HFFc6 (cell line): ENCODE measurements around the gene COL8A1. TPM values are rescaled to one million over a fixed set of nuclear protein-coding genes. Genes with fewer than 3 reads are reported as not detected.

Experiments used
- DNase-seq: peaks from one replicate; pipeline ENCODE4 v3.0.0-alpha.2; 2018
- H3K27ac Mint-ChIP-seq: 2 replicates; pipeline ENCODE4 v1.8.0; 2020; ENCODE audit warnings: mild to moderate bottlenecking, mixed read lengths
- H3K27me3 Mint-ChIP-seq: 2 replicates; pipeline ENCODE4 v1.8.0; 2021; ENCODE audit warnings: mild to moderate bottlenecking, moderate library complexity, mixed read lengths; ENCODE audit not compliant: insufficient read depth
- H3K36me3 Mint-ChIP-seq: 2 replicates; pipeline ENCODE4 v1.8.0; 2021; ENCODE audit warnings: low read depth, mixed read lengths
- H3K4me1 Mint-ChIP-seq: 2 replicates; pipeline ENCODE4 v1.8.0; 2020; ENCODE audit warnings: low read depth, mixed read lengths
- H3K4me3 Mint-ChIP-seq: 2 replicates; pipeline ENCODE4 v1.8.0; 2020; ENCODE audit warnings: mild to moderate bottlenecking, moderate library complexity, mixed read lengths
- H3K9me3 Mint-ChIP-seq: 2 replicates; pipeline ENCODE4 v1.8.0; 2020; ENCODE audit warnings: mild to moderate bottlenecking, mixed read lengths
- CTCF ChIP-seq: fragments of 200-600 bp; sonication (generic); IDR thresholded peaks from 2 replicates; pipeline ENCODE4 v1.5.0; 2021; ENCODE audit warnings: antibody characterized with exemption, mild to moderate bottlenecking
- total RNA-seq, 6 experiments: library from RNA; stranded (reverse); fragmentation: NEBNext Ultra II Directional; extraction: Animal tissue kit (Norgen Biotek cat#: 25700); gene quantifications; 2 replicates in 1 of 6; 3 replicates in 5 of 6; pipeline ENCODE4 v1.2.3, GENCODE V29; 2021

Gene COL8A1
- total RNA-seq, 6 experiments from 2014 or later, result 27.3 to 88.7 (median 30.1) TPM

GRCh38 chr3:99789011-99789721 is 150.8 kb downstream of the COL8A1 start:
- peak; percentile 86 for TF ChIP-seq CTCF

GRCh38 chr3:99794485-99794884 is 156.1 kb downstream of the COL8A1 start:
- no peak for TF ChIP-seq CTCF
- no peak overlapping the region for H3K4me3 Mint-ChIP-seq
- H3K9me3 Mint-ChIP-seq, result no peaks in the 10 kb centered on the region
- peaks cover 2% of the 10 kb centered on the region; the same call in 1 of the 2 replicates for H3K27me3 Mint-ChIP-seq
- H3K36me3 Mint-ChIP-seq, result no peaks in the 10 kb centered on the region
- no peak for DNase-seq
- no peak overlapping the region for H3K27ac Mint-ChIP-seq
- peaks cover under 1% of the 10 kb centered on the region for H3K4me1 Mint-ChIP-seq

More at GRCh38 chr3:99789011-99789721, 150.8 kb downstream of the COL8A1 start:
- Mint-ChIP-seq H3K4me3 (no peak overlapping the region; the same call in 1 of the 2 replicates), H3K27me3 (no peaks in the 10 kb centered on the region; the same call in 1 of the 2 replicates), H3K9me3 (no peaks in the 10 kb centered on the region), H3K36me3 (no peaks in the 10 kb centered on the region), H3K27ac (no peak overlapping the region; the same call in 1 of the 2 replicates), H3K4me1 (peaks cover 22% of the 10 kb centered on the region)
- peak; percentile 42 for DNase-seq

DNA sequence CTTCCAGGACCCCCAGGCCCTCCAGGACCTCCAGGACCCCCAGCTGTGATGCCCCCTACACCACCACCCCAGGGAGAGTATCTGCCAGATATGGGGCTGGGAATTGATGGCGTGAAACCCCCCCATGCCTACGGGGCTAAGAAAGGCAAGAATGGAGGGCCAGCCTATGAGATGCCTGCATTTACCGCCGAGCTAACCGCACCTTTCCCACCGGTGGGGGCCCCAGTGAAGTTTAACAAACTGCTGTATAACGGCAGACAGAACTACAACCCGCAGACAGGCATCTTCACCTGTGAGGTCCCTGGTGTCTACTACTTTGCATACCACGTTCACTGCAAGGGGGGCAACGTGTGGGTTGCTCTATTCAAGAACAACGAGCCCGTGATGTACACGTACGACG is 157.2 kb downstream of the COL8A1 start:
- Mint-ChIP-seq H3K27ac (no peak overlapping the region), H3K4me1 (no peaks in the 10 kb centered on the region), H3K4me3 (no peak overlapping the region), H3K36me3 (no peaks in the 10 kb centered on the region), H3K27me3 (peaks cover 2% of the 10 kb centered on the region; the same call in 1 of the 2 replicates), H3K9me3 (no peaks in the 10 kb centered on the region)
- no peak for TF ChIP-seq CTCF
- no peak for DNase-seq

- DNase-seq, result no peak
- peaks cover 7% of the 10 kb centered on the region for H3K9me3 Mint-ChIP-seq
- H3K4me3 Mint-ChIP-seq, result no peak overlapping the region
- no peak for TF ChIP-seq CTCF
- H3K27me3 Mint-ChIP-seq, result peaks cover 2% of the 10 kb centered on the region; the same call in 1 of the 2 replicates
- no peak overlapping the region for H3K27ac Mint-ChIP-seq
- no peaks in the 10 kb centered on the region for H3K4me1 Mint-ChIP-seq
- H3K36me3 Mint-ChIP-seq, result peaks cover 4% of the 10 kb centered on the region; the same call in 1 of the 2 replicates
Measured at GRCh38 chr3:99799422-99799821, 161.0 kb downstream of the COL8A1 start.

DNA sequence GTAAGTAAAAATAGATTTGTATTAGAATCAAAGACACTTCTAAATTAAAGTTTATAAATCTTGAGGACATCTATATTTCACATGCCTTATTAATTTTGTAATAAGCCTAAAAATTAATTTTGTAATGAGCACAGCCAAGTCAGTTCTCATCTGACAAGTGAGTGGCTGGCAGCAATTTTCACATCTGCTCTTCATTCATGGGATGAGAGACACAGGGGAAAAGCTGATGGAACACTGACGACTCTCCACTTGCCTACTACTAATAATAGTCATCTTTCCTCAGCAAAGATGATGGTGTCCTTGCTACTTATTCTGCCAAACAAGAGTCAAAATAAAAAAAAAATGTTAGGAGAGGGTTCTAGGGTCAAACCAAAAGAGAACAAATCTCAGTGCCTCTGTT is 164.9 kb downstream of the COL8A1 start:
- peaks cover 2% of the 10 kb centered on the region for H3K27me3 Mint-ChIP-seq
- H3K9me3 Mint-ChIP-seq, result peaks cover 21% of the 10 kb centered on the region
- H3K36me3 Mint-ChIP-seq, result peaks cover 15% of the 10 kb centered on the region
- no peak overlapping the region for H3K4me3 Mint-ChIP-seq
- H3K4me1 Mint-ChIP-seq, result no peaks in the 10 kb centered on the region
- no peak for DNase-seq
- no peak for TF ChIP-seq CTCF
- H3K27ac Mint-ChIP-seq, result no peak overlapping the region
